ENCODE data around the gene CITED2.
"Not testable (repeated sequence)": the region's sequence is repeated elsewhere in the genome, so short reads cannot be mapped to it uniquely, and the experiment has no call there.

The CITED2 gene

DNA sequence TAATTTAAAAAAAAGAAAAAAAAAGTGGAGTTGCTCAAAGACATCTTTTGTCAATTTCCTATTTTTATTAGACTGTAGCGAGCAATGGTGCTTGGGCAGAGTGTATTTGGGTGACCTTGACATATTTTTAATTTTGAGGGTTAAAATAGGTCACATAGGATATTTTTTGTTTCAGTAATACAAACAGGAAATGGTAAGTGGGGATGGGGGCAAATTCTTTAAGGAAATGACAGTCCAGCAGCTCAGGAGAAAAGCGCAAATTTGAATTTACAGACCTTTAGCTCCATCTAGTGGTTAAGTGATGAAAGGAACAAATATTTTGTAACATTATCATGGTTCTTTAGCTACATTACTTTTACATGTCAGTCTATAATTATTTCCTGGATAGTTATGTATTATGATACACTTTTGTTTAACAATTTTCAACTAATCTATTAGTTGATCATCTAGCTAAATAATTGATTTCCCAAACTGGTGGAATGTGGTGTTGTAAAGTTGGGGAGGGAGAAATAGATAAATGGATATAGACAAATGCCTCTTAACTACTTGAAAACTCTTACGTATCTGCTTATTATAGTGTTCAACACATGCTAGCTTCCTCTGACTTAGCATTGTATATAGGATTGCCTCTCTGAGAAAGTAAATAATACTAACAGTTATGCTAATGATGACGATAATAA, 10.0 kb downstream of the CITED2 start:
- DNase-seq, result peak; percentile 57 to 83 (median 79)

DNA sequence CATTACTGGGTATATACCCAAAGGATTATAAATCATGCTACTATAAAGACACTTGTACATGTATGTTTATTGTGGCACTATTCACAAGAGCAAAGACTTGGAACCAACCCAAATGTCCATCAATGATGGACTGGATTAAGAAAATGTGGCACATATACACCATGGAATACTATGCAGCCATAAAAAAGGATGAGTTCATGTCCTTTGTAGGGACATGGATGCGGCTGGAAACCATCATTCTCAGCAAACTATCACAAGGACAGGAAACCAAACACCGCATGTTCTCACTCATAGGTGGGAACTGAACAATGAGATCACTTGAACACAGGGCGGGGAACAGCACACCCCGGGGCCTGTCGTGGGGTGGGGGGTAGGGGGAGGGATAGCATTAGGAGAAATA, 10.7 kb downstream of the CITED2 start:
- DNase-seq, result not testable (repeated sequence)

DNA sequence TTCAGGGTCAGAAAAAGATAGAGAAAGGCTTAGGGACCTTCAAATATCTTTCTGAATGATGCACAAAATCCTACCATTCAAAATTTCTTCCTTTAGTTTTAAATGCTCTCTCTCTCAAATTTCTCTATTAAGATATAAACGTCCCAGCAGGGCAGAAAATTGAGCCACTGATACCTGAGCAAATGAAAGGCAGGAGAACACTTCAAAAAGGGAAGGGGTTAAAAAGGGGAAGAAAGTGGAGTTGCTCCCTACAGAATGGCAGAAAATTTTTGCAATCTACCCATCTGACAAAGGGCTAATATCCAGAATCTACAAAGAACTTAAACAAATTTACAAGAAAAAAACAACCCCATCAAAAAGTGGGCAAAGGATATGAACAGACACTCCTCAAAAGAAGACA, 11.3 kb downstream of the CITED2 start:
- DNase-seq, result not testable (repeated sequence)

GRCh38 chr6:139361211-139361610, 13.2 kb downstream of the CITED2 start:
- peak in 1 of 3 donors; percentile 47 for DNase-seq

- no peak for DNase-seq
These were observed 17.5 kb downstream of the CITED2 start for GRCh38 chr6:139356924-139357323.

GRCh38 chr6:139355777-139356445, 18.5 kb downstream of the CITED2 start:
- DNase-seq, result no peak

- no peak for DNase-seq
These were observed 19.3 kb downstream of the CITED2 start for GRCh38 chr6:139355172-139355571.

- DNase-seq, result no peak
These were observed 20.3 kb downstream of the CITED2 start for GRCh38 chr6:139354189-139354588.

DNA sequence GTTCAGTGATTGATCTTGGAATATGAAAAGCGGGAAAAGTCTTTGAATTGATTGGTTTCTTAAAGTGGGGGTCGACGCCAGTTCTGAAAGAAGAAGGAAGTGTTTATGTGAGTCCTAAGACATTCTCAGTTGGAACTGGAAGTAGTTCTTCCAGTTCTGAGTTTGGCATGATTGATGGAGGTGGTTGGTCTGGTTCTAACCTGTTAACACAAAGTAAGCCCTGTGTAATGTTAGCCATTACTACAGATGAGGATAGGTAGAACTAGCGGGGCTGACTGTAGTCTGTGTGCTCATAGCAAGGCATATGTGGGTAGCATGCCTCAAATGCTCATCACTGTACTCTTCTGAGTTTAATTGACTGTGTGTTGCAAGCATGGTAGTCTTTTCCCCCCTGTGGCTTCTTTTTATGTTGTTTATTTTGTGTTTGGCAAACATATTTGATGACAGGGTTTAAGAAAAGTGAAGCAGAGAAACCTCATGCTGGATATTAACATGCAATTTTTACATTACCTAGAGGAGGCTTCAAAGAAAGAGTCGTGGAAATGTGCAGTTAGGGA, 24.9 kb downstream of the CITED2 start:
- DNase-seq, result no peak

DNA sequence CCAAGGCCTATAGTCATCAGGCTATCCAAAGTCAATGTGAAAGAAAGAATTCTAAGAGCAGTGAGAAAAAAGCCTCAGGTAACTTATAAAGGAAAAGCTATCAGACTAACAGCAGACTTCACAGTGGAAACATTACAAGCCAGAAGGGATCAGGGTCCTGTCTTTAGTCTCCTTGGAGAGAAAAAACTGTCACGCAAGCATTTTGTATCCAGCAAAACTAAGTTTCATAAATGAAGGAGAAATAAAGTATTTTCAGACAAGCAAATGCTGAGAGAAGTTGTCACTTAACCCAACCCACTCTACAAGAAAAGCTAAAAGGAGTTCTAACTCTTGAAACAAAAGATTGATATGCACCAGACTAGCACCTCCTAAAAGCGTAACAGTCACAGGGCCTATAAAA, 28.1 kb downstream of the CITED2 start:
- DNase-seq, result no peak

DNA sequence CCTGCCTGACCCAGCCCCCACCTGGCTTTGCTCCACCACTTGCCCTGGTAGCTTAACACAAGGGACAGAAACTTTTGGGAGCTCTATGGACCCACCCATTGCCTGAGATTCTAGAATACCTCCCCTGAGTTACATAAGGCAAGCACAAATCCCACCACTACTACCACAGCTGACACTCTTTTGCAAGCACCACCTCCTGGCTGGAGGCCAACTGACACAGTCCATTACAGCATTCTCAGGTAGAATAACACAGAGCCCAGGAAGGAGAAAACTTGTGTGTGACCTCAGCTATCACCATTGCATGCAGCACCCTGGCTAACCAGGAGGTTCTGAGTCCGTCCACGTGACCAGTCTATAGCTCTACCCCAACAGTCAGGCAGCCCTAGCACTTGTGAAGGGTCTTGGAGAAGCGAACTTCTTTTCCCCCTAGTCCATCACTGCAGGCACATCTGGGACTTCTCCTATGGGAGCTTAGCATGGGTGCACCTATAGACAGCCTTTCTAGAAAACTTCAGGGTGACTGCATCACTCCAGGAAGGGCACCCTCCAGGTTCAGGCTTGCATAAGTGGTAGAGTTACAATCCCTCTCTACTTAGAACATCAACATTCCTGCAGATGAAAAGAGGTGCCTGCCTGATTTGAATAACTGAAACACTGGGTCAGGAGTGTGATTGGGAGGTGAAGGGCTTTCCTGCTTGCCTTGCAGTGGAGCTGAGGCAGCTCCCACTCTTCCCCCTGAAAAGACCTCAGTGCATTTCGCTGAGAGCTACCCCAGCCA, 30.1 kb downstream of the CITED2 start:
- no peak for DNase-seq

DNA sequence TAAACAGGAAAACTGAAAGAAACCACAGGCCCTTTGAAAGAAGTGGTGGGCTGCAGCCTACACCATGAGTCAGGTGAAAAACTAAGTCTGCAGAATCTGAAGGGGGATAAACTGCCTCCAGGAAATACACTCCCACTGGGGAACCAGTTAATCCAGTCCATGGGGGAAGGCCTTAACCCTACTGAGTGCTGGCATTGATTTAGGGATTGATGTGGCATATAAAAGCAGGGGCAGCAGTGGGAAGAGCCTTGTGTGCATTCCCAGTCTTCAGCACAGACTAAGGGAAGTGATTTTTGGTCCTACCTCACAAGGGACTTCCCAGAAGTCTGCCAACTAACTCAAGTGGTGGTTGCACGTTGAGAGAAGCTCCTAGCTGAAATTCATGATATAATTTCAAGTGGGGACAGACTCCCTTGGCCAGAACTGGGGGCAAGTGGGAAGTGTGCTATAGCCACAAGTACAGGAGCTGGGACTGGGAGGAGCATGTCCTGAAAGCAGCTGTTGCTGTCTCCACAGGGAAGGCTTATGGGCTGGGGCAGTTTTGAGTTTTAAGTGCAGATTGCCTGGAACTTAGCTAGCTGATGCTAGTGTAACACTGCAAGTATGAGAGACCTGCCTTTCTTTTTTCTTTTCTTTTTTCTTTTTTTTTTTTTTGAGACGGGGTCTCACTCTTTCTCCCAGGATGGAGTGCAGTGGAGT, 31.2 kb downstream of the CITED2 start:
- DNase-seq, result peak; percentile 73 to 89 (median 75)

DNA sequence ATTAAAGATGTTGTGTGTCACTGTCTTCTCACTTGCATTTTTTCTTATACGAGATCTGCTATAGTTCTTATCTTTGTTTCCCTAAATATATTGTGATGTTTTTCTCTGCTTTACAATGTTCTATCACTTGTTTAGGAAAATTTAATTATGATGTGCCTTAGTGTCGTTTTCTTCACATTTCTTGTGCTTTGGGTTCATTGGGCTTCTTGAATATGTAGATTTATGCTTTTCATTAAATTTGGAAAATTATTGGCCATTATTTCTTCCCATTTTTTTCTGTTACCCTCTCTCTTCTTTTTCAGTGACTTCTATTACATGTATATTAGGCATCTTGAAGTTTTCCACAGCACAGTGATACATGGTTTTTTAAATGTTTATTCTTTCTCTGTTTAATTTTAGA, 33.4 kb downstream of the CITED2 start:
- no peak for DNase-seq

- peak; percentile 88 to 95 (median 95) for DNase-seq
These were observed 35.7 kb downstream of the CITED2 start for GRCh38 chr6:139338795-139339194.

- DNase-seq, result peak; percentile 86 to 89 (median 87)
These were observed 36.6 kb downstream of the CITED2 start for GRCh38 chr6:139337830-139338229.

- peak in 2 of 3 donors; percentile 24 to 26 for DNase-seq
These were observed 37.4 kb downstream of the CITED2 start for GRCh38 chr6:139337001-139337400.

GRCh38 chr6:139336488-139336887, 38.0 kb downstream of the CITED2 start:
- DNase-seq, result peak; percentile 67 to 85 (median 72)

GRCh38 chr6:139335447-139336210, 38.8 kb downstream of the CITED2 start:
- no peak for DNase-seq

DNA sequence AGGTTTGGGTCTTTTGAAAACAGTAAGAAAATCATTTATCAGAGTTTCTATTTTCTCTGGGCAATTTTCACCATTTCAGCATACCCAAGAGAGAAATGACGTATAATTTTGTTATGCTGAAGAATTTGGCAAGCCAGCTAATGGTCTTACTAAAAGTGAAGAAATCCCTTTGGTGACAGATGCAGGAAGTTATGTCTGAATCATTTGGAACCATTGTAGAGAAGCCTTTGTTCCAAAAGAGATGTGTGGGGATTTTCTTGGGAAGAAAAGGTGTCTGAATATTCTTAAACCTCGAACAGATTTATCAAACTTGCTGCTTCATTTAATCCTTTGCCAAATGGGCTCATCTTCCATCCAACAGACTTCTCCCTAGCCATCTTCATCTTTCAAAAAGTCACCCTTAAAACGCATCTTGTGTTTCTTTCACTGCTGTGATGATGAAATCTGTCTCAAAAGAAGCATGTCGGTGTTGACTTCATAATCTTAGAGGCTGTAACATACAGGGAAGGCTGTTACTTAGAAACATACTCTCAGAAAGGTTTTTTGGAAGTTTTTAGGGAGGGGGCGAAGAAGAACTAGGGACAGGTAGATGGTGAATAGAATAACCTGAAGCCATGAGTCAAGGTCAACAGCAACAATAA, 39.5 kb downstream of the CITED2 start:
- DNase-seq, result peak; percentile 74 to 97 (median 95)

DNA sequence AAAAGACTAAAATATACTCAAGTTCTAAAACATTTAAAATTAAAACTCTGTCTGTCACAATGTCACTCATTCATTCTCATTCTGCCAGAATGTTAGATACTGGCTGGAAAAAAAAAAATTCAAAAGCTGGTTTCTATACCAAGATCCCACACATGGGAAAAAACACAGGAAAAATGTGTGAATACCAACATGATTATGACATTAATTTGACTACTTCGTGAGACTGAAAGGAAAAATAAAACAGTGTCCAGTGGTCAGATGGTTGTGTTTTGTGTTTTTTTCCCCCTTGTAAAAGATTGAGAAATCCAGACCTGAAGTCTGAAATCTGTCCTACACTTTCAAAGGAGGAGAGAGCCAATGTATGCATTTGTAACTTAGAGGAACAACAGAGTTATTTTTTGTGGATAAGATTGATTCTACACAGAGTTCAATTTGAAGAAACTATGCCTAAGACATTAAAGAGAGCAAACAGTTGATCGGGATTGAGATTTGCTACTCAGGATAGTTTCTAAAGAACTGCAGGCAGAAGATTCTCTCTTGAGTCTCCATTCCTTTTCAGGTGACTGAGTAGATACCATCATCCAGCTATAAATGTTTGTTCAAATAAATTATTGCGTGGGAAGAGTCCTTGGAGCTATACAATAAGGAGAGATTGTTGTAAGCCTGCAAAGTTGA, 43.5 kb downstream of the CITED2 start:
- DNase-seq, result peak; percentile 29 to 70 (median 33)

DNA sequence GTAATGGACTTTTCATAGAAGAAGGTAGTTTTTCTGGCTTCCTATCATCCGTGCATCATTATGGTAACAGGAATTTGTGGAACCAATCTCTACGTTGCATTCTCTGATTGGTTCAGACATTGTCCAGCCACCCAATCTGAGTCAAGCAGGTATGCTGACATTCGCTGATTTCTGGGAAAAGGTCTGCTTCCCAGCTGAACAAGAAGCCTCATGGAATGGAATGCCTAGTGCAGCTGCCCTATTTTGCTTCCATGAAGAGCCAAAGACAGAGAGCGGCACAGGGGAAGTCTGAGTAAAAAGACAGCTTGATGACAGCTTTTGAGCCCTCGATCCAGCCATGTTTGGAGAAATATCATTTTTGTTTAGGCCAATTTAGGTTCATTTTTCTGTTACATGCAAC, 44.1 kb downstream of the CITED2 start:
- DNase-seq, result no peak

Data from suppressor macrophage treated with lipopolysaccharide for 1 hour (primary cell).